PC-3 (cell line): ENCODE measurements around the gene LRRC3B. TPM values are rescaled to one million over a fixed set of nuclear protein-coding genes. Genes with fewer than 3 reads are reported as not detected.
A peak's percentile ranks its signal among the peaks of the same experiment; 100 is the strongest.

Experiments used
- ATAC-seq: fragments of 200-7000 bp; cut with Tn5 transposase; 2 replicates; pipeline ENCODE4 v1.9.1; 2020; ENCODE audit warnings: mild to moderate bottlenecking, moderate library complexity
- Bru-seq: library from RNA; stranded (reverse); fragments of 400-500 nt; gene quantifications from one replicate; lab custom pipeline; 2021; lab: Mats Ljungman, UMichigan
- BruChase-seq, 2 experiments: library from RNA; stranded (reverse); fragments of 400-500 nt; gene quantifications; one replicate each; lab custom pipeline; 2021; lab: Mats Ljungman, UMichigan
- BruUV-seq: library from RNA; stranded (reverse); fragments of 400-500 nt; replicated peaks from 2 replicates; lab custom pipeline; 2021; lab: Mats Ljungman, UMichigan
- CTCF ChIA-PET: fragments of 300-600 bp; sonication (Branson Sonifier 250); formaldehyde crosslinking; loops from one replicate; lab custom pipeline; 2022; ENCODE audit warnings: antibody characterized with exemption; lab: Charles Lee
- POLR2A ChIA-PET: fragments of 300-600 bp; sonication (Branson Sonifier 250); formaldehyde crosslinking; loops from one replicate; lab custom pipeline; 2022; ENCODE audit warnings: antibody characterized with exemption; ENCODE audit not compliant: unreplicated experiment; lab: Charles Lee
- DNase-seq: peaks from one replicate; pipeline ENCODE4 v3.0.0-alpha.2; 2015
- H2AFZ ChIP-seq: fragments of 300-600 bp; sonication (generic); 2 replicates; pipeline ENCODE4 v1.6.0; 2016; ENCODE audit warnings: antibody characterized with exemption, low read length
- H3F3A ChIP-seq: fragments of 300-600 bp; sonication (generic); one replicate; pipeline ENCODE4 v1.6.0; 2017; ENCODE audit warnings: antibody characterized with exemption, low read length, control low read depth, mild to moderate bottlenecking; ENCODE audit not compliant: unreplicated experiment
- H3K27ac ChIP-seq: fragments of 300-600 bp; sonication (generic); 2 replicates; pipeline ENCODE4 v1.5.1; 2016; ENCODE audit warnings: mild to moderate bottlenecking, low read length
- H3K27me3 ChIP-seq: fragments of 300-600 bp; sonication (generic); 2 replicates; pipeline ENCODE4 v1.6.1; 2016; ENCODE audit warnings: low read length, mixed read lengths
- H3K36me3 ChIP-seq: fragments of 300-600 bp; sonication (generic); 2 replicates; pipeline ENCODE4 v1.6.1; 2016; ENCODE audit warnings: low read depth, mixed run types, low read length, mixed read lengths
- H3K4me1 ChIP-seq: fragments of 300-600 bp; sonication (generic); 2 replicates; pipeline ENCODE4 v1.5.1; 2016; ENCODE audit warnings: low read length; ENCODE audit not compliant: insufficient read depth
- H3K4me2 ChIP-seq: fragments of 300-600 bp; sonication (generic); 2 replicates; pipeline ENCODE4 v1.6.0; 2016; ENCODE audit warnings: low read length
- H3K4me3 ChIP-seq: fragments of 300-600 bp; sonication (generic); 2 replicates; pipeline ENCODE4 v1.5.1; 2016; ENCODE audit warnings: mild to moderate bottlenecking, low read length, mixed read lengths
- H3K79me2 ChIP-seq: fragments of 300-600 bp; sonication (generic); 2 replicates; pipeline ENCODE4 v1.6.1; 2017; ENCODE audit warnings: low read length, mixed read lengths
- H3K9ac ChIP-seq: fragments of 300-600 bp; sonication (generic); 2 replicates; pipeline ENCODE4 v1.6.0; 2016; ENCODE audit warnings: mild to moderate bottlenecking, low read length
- H3K9me2 ChIP-seq: fragments of 300-600 bp; sonication (generic); replicated peaks from 2 replicates; pipeline ENCODE4 v1.6.1; 2016; ENCODE audit warnings: mixed run types, low read length, mixed read lengths
- H3K9me3 ChIP-seq: fragments of 300-600 bp; sonication (generic); 2 replicates; pipeline ENCODE4 v1.6.1; 2016; ENCODE audit warnings: low read length, mixed read lengths
- H4K20me1 ChIP-seq: fragments of 300-600 bp; sonication (generic); 2 replicates; pipeline ENCODE4 v1.6.1; 2016; ENCODE audit warnings: low read length, mixed read lengths
- EZH2 ChIP-seq: fragments of 300-600 bp; sonication (generic); IDR thresholded peaks from one replicate; pipeline ENCODE4 v1.6.1; 2017; ENCODE audit warnings: antibody characterized with exemption, mild to moderate bottlenecking, low read length; ENCODE audit not compliant: unreplicated experiment
- EZH2phosphoT487 ChIP-seq: fragments of 300-600 bp; sonication (generic); IDR thresholded peaks from 2 replicates; pipeline ENCODE4 v1.6.1; 2018; ENCODE audit warnings: mild to moderate bottlenecking, antibody characterized with exemption, low read length, borderline replicate concordance
- intact Hi-C: fragments of 100-400 bp; cut with micrococcal nuclease; formaldehyde crosslinking; loops from 2 replicates; pipeline ENCODE4 v1.9.0; 2023
- long read RNA-seq: library from polyadenylated mRNA; unstranded; transcript quantifications from one replicate; pipeline ENCODE4 v2.0.0, GENCODE V29; 2021; ENCODE audit not compliant: unreplicated experiment
- total RNA-seq: library from RNA; depleted of rRNA; stranded (reverse); fragments of >200 nt; gene quantifications from 2 replicates; pipeline ENCODE4 v1.2.3, GENCODE V29; 2014; rRNA removed
- TF ChIP-seq, protein P1 (sequence below): fragments of 300-600 bp; sonication (generic); conservative IDR thresholded peaks from 2 replicates; pipeline ENCODE4 v1.5.1; 2017; ENCODE audit warnings: antibody characterized with exemption, low read depth, mild to moderate bottlenecking, low read length

The LRRC3B gene
- total RNA-seq, result not detected in 2 replicates
- Bru-seq, nascent RNA, result percentile 1 among the genes with signal in this experiment
- BruChase-seq, experiment 1, labeled RNA remaining after a 6-hour chase, result not detected
- BruChase-seq, experiment 2, labeled RNA remaining after a 2-hour chase, result not detected
- long read RNA-seq, result 0 reads

GRCh38 chr3:26622621-26623418 lies at the start of gene LRRC3B:
Gene LRRC3B (plus strand): TSS chr3:26622772. CDS start chr3:26709673, 86,901 bp downstream.
- no peak for DNase-seq
- Histone ChIP-seq H3K27me3 (peaks cover 4% of the 10 kb centered on the region; the same call in 1 of the 2 replicates), H3K36me3 (no peaks in the 10 kb centered on the region), H3K4me1 (no peaks in the 10 kb centered on the region), H4K20me1 (no peaks in the 10 kb centered on the region), H3F3A (no peaks in the 10 kb centered on the region), H3K79me2 (no peaks in the 10 kb centered on the region), H3K27ac (no peak within 1 kb of the TSS), H3K9me2 (no peaks in the 10 kb centered on the region), H3K9me3 (peaks cover 23% of the 10 kb centered on the region), H3K4me3 (no peak within 1 kb of the TSS), H3K9ac (no peak within 1 kb of the TSS), H2AFZ (no peak within 1 kb of the TSS), H3K4me2 (no peak within 1 kb of the TSS)
- ChIA-PET POLR2A (no interaction called here), CTCF (no interaction called here)
- no peak for ATAC-seq
- no peak for TF ChIP-seq EZH2phosphoT487
- TF ChIP-seq EZH2, result no peak
- TF ChIP-seq, protein P1, sequence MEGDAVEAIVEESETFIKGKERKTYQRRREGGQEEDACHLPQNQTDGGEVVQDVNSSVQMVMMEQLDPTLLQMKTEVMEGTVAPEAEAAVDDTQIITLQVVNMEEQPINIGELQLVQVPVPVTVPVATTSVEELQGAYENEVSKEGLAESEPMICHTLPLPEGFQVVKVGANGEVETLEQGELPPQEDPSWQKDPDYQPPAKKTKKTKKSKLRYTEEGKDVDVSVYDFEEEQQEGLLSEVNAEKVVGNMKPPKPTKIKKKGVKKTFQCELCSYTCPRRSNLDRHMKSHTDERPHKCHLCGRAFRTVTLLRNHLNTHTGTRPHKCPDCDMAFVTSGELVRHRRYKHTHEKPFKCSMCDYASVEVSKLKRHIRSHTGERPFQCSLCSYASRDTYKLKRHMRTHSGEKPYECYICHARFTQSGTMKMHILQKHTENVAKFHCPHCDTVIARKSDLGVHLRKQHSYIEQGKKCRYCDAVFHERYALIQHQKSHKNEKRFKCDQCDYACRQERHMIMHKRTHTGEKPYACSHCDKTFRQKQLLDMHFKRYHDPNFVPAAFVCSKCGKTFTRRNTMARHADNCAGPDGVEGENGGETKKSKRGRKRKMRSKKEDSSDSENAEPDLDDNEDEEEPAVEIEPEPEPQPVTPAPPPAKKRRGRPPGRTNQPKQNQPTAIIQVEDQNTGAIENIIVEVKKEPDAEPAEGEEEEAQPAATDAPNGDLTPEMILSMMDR, result no peak
- intact Hi-C loops, result no loop called here
- no TSS peak for BruUV-seq

DNA sequence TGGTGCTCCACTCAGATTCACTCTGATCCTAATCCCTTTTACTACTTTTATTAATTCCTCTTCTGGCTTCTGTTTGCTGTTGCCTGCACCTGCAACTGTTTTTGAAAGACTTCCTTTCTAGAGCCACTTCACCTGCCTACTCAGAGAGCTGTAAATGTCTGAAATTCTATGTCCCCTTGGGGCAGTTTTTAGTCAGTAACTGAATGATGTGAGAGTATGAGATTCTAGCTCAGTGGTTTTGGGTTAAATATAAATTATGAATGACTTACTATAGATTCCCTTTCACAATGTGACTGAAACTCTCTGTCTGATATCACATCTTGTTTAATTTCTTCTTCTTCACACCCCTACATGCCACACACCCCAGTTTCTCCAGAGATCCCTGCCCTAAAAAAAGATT lies 47.8 kb upstream of the LRRC3B start:
- TF ChIP-seq, protein P1, result no peak
- TF ChIP-seq EZH2 (no peak), EZH2phosphoT487 (no peak)
- Histone ChIP-seq H3K36me3 (no peaks in the 10 kb centered on the region), H4K20me1 (no peaks in the 10 kb centered on the region), H3K79me2 (no peaks in the 10 kb centered on the region), H3K9me2 (no peaks in the 10 kb centered on the region), H3K4me1 (no peaks in the 10 kb centered on the region), H3F3A (no peaks in the 10 kb centered on the region), H3K4me3 (no peak overlapping the region), H3K27me3 (no peaks in the 10 kb centered on the region), H3K27ac (no peak overlapping the region), H3K9me3 (peaks cover 20% of the 10 kb centered on the region; the same call in 1 of the 2 replicates), H3K4me2 (no peak overlapping the region), H3K9ac (no peak overlapping the region), H2AFZ (no peak overlapping the region)
- no TSS peak for BruUV-seq
- CTCF ChIA-PET, result no interaction called here
- DNase-seq (no peak), ATAC-seq (no peak)
- POLR2A ChIA-PET, result no interaction called here
- intact Hi-C loops, result no loop called here

DNA sequence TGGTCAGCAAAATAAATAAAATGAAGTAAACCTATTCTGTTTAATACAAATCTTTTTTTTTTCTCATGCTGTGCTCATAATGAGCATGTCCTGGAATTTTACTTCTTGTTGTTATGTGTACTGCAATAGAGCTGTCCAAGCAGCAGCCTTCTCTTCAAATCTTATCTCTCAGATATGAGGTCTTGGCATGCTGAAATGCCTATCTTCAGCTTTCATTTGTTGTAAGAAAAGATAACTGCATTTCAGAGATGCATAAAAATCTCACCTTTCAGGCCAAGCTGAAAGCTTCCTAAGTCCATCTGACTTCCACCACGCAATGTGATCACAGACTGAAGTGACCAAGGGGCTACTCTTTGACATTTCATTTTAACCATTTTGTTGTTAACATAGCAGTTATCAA lies 43.5 kb upstream of the LRRC3B start:
- H3K79me2 ChIP-seq, result no peaks in the 10 kb centered on the region
- POLR2A ChIA-PET, result no interaction called here
- no peaks in the 10 kb centered on the region for H3K27me3 ChIP-seq
- no peaks in the 10 kb centered on the region for H3K4me1 ChIP-seq
- no peaks in the 10 kb centered on the region for H3K9me2 ChIP-seq
- H2AFZ ChIP-seq, result no peak overlapping the region
- no peak for DNase-seq
- BruUV-seq, result no TSS peak
- H3K9me3 ChIP-seq, result peaks cover 36% of the 10 kb centered on the region; the same call in 1 of the 2 replicates
- no peak for ATAC-seq
- no peak overlapping the region for H3K27ac ChIP-seq
- intact Hi-C loops, result no loop called here
- CTCF ChIA-PET, result no interaction called here
- H3K9ac ChIP-seq, result no peak overlapping the region
- H3K4me3 ChIP-seq, result no peak overlapping the region
- H3K36me3 ChIP-seq, result no peaks in the 10 kb centered on the region
- H3F3A ChIP-seq, result no peaks in the 10 kb centered on the region
- no peak overlapping the region for H3K4me2 ChIP-seq
- no peaks in the 10 kb centered on the region for H4K20me1 ChIP-seq
- TF ChIP-seq EZH2, result no peak
- TF ChIP-seq, protein P1, result no peak
